ENCODE data around the gene XPC.

Gene XPC

DNA sequence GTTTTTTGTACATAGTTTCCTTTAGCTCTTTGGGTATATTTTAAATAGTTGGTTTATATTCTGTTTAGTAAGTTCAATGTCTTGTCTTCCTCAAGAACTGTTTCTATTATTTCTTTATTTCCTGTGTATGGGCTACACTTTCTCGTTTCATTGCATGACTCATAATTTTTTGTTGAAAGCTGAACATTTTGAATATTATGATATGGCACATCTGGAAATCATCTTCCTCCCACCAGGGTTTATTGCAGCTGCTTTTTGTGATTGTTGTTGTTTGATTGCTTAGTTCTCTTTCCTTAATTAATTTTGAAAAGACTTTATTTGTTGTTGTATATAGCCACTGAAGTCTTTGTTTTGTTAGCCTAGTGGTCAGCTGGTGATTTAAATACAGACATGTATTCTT lies 44.1 kb upstream of the XPC start:
- no peak overlapping the region for H3K4me2 ChIP-seq (ENCODE audit: low read depth, low read length, poor library complexity, severe bottlenecking)
- no peaks in the 10 kb centered on the region for H3K36me3 ChIP-seq (ENCODE audit: low read length)
- H3K27ac ChIP-seq (ENCODE audit: low read depth, low read length) = no peak overlapping the region
- H2AFZ ChIP-seq (ENCODE audit: low read depth, low read length, severe bottlenecking) = no peak overlapping the region
- no peaks in the 10 kb centered on the region for H3K9me3 ChIP-seq (ENCODE audit: insufficient read depth, low read length)
- H3K27me3 ChIP-seq (ENCODE audit: low read length) = no peaks in the 10 kb centered on the region
- H3K9me2 ChIP-seq (replicated peaks; ENCODE audit: insufficient read depth, low read length) = no peaks in the 10 kb centered on the region
- no peaks in the 10 kb centered on the region for H3F3A ChIP-seq (ENCODE audit: insufficient read depth)
- no peaks in the 10 kb centered on the region for H4K20me1 ChIP-seq (ENCODE audit: low read depth, low read length)
- no peaks in the 10 kb centered on the region for H3K79me2 ChIP-seq (ENCODE audit: insufficient read depth, low read length)
- H3K4me3 ChIP-seq (ENCODE audit: insufficient read depth, low read length, poor library complexity, severe bottlenecking) = no peak overlapping the region
- H3K9ac ChIP-seq (ENCODE audit: low read length) = no peak overlapping the region
- TF ChIP-seq CTCF (IDR thresholded peaks at IDR 0.05; ENCODE audit: insufficient read depth, low read length, poor library complexity, severe bottlenecking) (no peak), EZH2phosphoT487 (conservative IDR thresholded peaks at IDR 0.05; ENCODE audit: low read length) (no peak)

- no peaks in the 10 kb centered on the region for H3K9me3 ChIP-seq (ENCODE audit: insufficient read depth, low read length)
- no peaks in the 10 kb centered on the region for H3K9me2 ChIP-seq (replicated peaks; ENCODE audit: insufficient read depth, low read length)
- no peak overlapping the region for H3K9ac ChIP-seq (ENCODE audit: low read length)
- H3K4me3 ChIP-seq (ENCODE audit: insufficient read depth, low read length, poor library complexity, severe bottlenecking) = no peak overlapping the region
- H3K27me3 ChIP-seq (ENCODE audit: low read length) = no peaks in the 10 kb centered on the region
- no peak overlapping the region for H2AFZ ChIP-seq (ENCODE audit: low read depth, low read length, severe bottlenecking)
- H3K36me3 ChIP-seq (ENCODE audit: low read length) = no peaks in the 10 kb centered on the region
- TF ChIP-seq CTCF (IDR thresholded peaks at IDR 0.05; ENCODE audit: insufficient read depth, low read length, poor library complexity, severe bottlenecking) (no peak), EZH2phosphoT487 (conservative IDR thresholded peaks at IDR 0.05; ENCODE audit: low read length) (no peak)
- H3F3A ChIP-seq (ENCODE audit: insufficient read depth) = no peaks in the 10 kb centered on the region
- H3K79me2 ChIP-seq (ENCODE audit: insufficient read depth, low read length) = no peaks in the 10 kb centered on the region
- no peak overlapping the region for H3K4me2 ChIP-seq (ENCODE audit: low read depth, low read length, poor library complexity, severe bottlenecking)
- no peak overlapping the region for H3K27ac ChIP-seq (ENCODE audit: low read depth, low read length)
- H4K20me1 ChIP-seq (ENCODE audit: low read depth, low read length) = no peaks in the 10 kb centered on the region
Measured at GRCh38 chr3:14221902-14222301, 43.5 kb upstream of the XPC start.

- Histone ChIP-seq H3K4me3 (ENCODE audit: insufficient read depth, low read length, poor library complexity, severe bottlenecking) (no peak overlapping the region), H3K27me3 (ENCODE audit: low read length) (no peaks in the 10 kb centered on the region), H3K9me3 (ENCODE audit: insufficient read depth, low read length) (no peaks in the 10 kb centered on the region), H2AFZ (ENCODE audit: low read depth, low read length, severe bottlenecking) (no peak overlapping the region), H3F3A (ENCODE audit: insufficient read depth) (no peaks in the 10 kb centered on the region), H3K9ac (ENCODE audit: low read length) (no peak overlapping the region), H3K36me3 (ENCODE audit: low read length) (no peaks in the 10 kb centered on the region), H3K79me2 (ENCODE audit: insufficient read depth, low read length) (no peaks in the 10 kb centered on the region), H4K20me1 (ENCODE audit: low read depth, low read length) (no peaks in the 10 kb centered on the region), H3K27ac (ENCODE audit: low read depth, low read length) (no peak overlapping the region), H3K4me2 (ENCODE audit: low read depth, low read length, poor library complexity, severe bottlenecking) (no peak overlapping the region), H3K9me2 (replicated peaks; ENCODE audit: insufficient read depth, low read length) (no peaks in the 10 kb centered on the region)
- no peak for TF ChIP-seq EZH2phosphoT487 (conservative IDR thresholded peaks at IDR 0.05; ENCODE audit: low read length)
- no peak for TF ChIP-seq CTCF (IDR thresholded peaks at IDR 0.05; ENCODE audit: insufficient read depth, low read length, poor library complexity, severe bottlenecking)
Measured at GRCh38 chr3:14220933-14221332, 42.5 kb upstream of the XPC start.

GRCh38 chr3:14218355-14218754 lies 40.0 kb upstream of the XPC start:
- no peak overlapping the region for H3K9ac ChIP-seq (ENCODE audit: low read length)
- no peaks in the 10 kb centered on the region for H3K36me3 ChIP-seq (ENCODE audit: low read length)
- no peaks in the 10 kb centered on the region for H4K20me1 ChIP-seq (ENCODE audit: low read depth, low read length)
- H3K27ac ChIP-seq (ENCODE audit: low read depth, low read length) = no peak overlapping the region
- no peaks in the 10 kb centered on the region for H3K9me3 ChIP-seq (ENCODE audit: insufficient read depth, low read length)
- H3K9me2 ChIP-seq (replicated peaks; ENCODE audit: insufficient read depth, low read length) = no peaks in the 10 kb centered on the region
- H3K79me2 ChIP-seq (ENCODE audit: insufficient read depth, low read length) = no peaks in the 10 kb centered on the region
- no peaks in the 10 kb centered on the region for H3K27me3 ChIP-seq (ENCODE audit: low read length)
- no peak overlapping the region for H3K4me2 ChIP-seq (ENCODE audit: low read depth, low read length, poor library complexity, severe bottlenecking)
- no peaks in the 10 kb centered on the region for H3F3A ChIP-seq (ENCODE audit: insufficient read depth)
- no peak overlapping the region for H2AFZ ChIP-seq (ENCODE audit: low read depth, low read length, severe bottlenecking)
- TF ChIP-seq EZH2phosphoT487 (conservative IDR thresholded peaks at IDR 0.05; ENCODE audit: low read length) (no peak), CTCF (IDR thresholded peaks at IDR 0.05; ENCODE audit: insufficient read depth, low read length, poor library complexity, severe bottlenecking) (no peak)
- no peak overlapping the region for H3K4me3 ChIP-seq (ENCODE audit: insufficient read depth, low read length, poor library complexity, severe bottlenecking)

Data from SU-DHL-6 (cell line).